Pancreas (tissue), 10 donors: ENCODE data around the gene PLD4. TPM values are rescaled to one million over a fixed set of nuclear protein-coding genes. Genes with fewer than 3 reads are reported as not detected.
A peak's percentile ranks its signal among the peaks of the same experiment; 100 is the strongest.

ENCODE experiments used
- ATAC-seq, 4 donors: fragments of 200-7000 bp; cut with Tn5 transposase; one replicate each; pipeline versions ENCODE4 v1.8.0 to v1.9.1; 2020; ENCODE audit warnings: mild to moderate bottlenecking in 4 of 4, moderate library complexity in 4 of 4
- DNase-seq, 6 donors: peaks; one replicate each; pipeline ENCODE4 v3.0.0-alpha.2; 2020
- FAIRE-seq: peaks from 2 replicates; lab custom pipeline; 2012; peaks lifted over from hg19 to GRCh38; lab: Jason Lieb, UNC
- H3K27ac ChIP-seq, 4 donors: fragments of 200-600 bp; sonication (generic); 1 replicate in 3 of 4; 2 replicates in 1 of 4; pipeline versions ENCODE4 v1.5.0 to v1.8.0; 2020
- H3K27me3 ChIP-seq, 4 donors: fragments of 200-600 bp; one replicate each; pipeline ENCODE4 v1.8.0; 2021
- H3K36me3 ChIP-seq, 3 donors: fragments of 200-600 bp; sonication (generic) in 1 of 3; one replicate each; pipeline versions ENCODE4 v1.5.0 to v1.8.0; 2020 to 2021
- H3K4me1 ChIP-seq, 3 donors: fragments of 200-600 bp; one replicate each; pipeline ENCODE4 v1.8.0; 2021
- H3K4me3 ChIP-seq, 4 donors: fragments of 200-600 bp; sonication (generic) in 2 of 4; one replicate each; pipeline versions ENCODE4 v1.5.0 to v1.8.0; 2020 to 2021
- H3K9me3 ChIP-seq, 4 donors: fragments of 200-600 bp; one replicate each; pipeline ENCODE4 v1.8.0; 2021
- CTCF ChIP-seq, 4 donors: fragments of 200-600 bp; sonication (generic) in 3 of 4; IDR thresholded peaks; one replicate each; pipeline versions ENCODE4 v1.5.0 to v1.8.0; 2021; ENCODE audit warnings: antibody characterized with exemption in 4 of 4
- WGBS, 2 donors: extraction: QIAGEN DNeasy Blood & Tissue Kit; methylation state at CpG; one replicate each; pipeline ENCODE4 v1.1.7; 2013; 5-methylcytosine and 5-hydroxymethylcytosine counted together
- intact Hi-C, 3 donors: fragments of 100-400 bp; cut with DNase I; formaldehyde crosslinking; loops; one replicate each; pipeline versions ENCODE4 v1.11.1 to v1.14.2; 2022
- polyA plus RNA-seq, 2 donors: library from polyadenylated mRNA; stranded (reverse); fragments of 200-250 nt; gene quantifications; one replicate each; pipeline ENCODE4 v1.2.3, GENCODE V29; 2013
- total RNA-seq, 6 donors: library from RNA; stranded (reverse); fragmentation: NEBNext Ultra II Directional in 4 of 6; extraction: Animal tissue kit (Norgen Biotek cat#: 25700) in 4 of 6; gene quantifications; one replicate each; pipeline versions ENCODE4 v1.2.1 to v1.2.4, GENCODE V29; 2021 to 2023
- donor health status: healthy with polysubstance abuse.
- donor health status: DM: no; HTN: no; CAD: no; lungs with moderate emphysema.
- donor health status: DM: no; HTN: no; CAD: no.
- donor health status: control.
- donor health status: control.
- donor health status: Bipolar disorder and iron deficiency.
- donor health status: DM: yes; HTN: yes; CAD: no.
- donor health status: DM: no; HTN: no; CAD: no.
- donor health status: DM: no; HTN: no; CAD: no.
- donor health status: DM: yes; HTN: yes; CAD: no.

The PLD4 gene
- total and polyA plus RNA-seq, 8 donors, result 0.19 to 12.5 (median 0.52) TPM

DNA sequence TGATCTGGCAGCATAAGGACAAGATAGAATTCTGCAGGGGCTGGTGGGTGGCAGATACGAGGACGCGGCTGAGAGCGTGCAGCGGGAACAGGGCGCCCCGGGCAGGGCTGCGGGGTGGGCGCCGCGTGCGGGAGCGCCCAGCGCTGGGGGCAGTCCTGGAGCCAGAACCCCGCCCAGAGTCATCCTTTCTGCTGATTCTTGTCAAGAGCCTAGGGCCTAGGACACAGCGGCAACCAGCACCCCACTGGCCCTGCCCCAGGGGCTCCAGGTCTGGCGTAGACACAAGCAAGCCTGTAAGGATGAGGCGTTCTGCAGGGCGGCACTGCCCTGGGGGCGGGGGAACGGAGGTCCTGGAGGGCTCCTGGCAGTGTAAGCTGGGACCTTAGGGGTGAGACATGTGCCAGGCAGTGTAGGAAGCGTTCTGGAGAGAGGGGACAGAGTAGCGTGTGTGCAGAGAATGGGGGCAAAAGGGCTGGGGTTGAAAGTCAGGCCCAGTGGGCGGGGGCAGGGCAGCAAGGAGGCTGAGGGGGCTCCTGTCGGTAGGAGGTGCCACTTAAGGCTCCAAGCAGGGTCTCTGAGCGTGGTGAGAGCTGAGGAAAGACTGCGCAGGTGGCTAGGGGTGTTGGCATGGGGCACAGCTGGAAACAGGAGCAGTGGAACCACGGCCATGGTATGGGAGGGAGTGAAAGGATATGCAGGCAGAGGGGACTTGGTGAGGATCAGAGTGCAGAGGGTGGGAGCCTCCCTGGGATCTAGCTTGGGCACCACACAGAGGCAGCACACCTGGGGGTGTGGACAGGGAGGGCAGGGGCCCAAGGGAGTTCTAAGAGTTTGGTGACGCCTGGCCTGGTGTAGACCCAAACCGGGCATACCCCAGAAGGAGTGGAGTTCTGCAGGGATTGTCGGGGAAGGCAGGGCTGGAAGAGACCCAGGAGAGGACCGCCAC, 54.3 kb downstream of the PLD4 start:
- Histone ChIP-seq H3K9me3 (no peaks in the 10 kb centered on the region), H3K4me1 (peaks cover 8 to 37% (median 9%) of the 10 kb centered on the region in 3 donors), H3K36me3 (no peaks in the 10 kb centered on the region), H3K27ac (peak overlapping the region in 2 of 4 donors; percentile 54 to 73), H3K27me3 (no peaks in the 10 kb centered on the region), H3K4me3 (peak overlapping the region in 1 of 4 donors; percentile 57)
- ATAC-seq, result no peak
- no peak for FAIRE-seq
- peak in 4 of 6 donors; percentile 17 to 80 (median 45) for DNase-seq
- 74 to 77% methylated on average over 32 of the region's 32 CpGs for WGBS, 2 donors
- intact Hi-C loops, result loop anchor here in 1 of 3 donors (5.0 kb wide), 1 partner anchor 68 kb away; no protein-coding TSS in a partner anchor
- TF ChIP-seq CTCF (IDR thresholded peaks at IDR 0.05), result no peak

GRCh38 chr14:104979758-104980610, 55.3 kb downstream of the PLD4 start:
- H3K9me3 ChIP-seq, result no peaks in the 10 kb centered on the region
- no peaks in the 10 kb centered on the region for H3K36me3 ChIP-seq
- DNase-seq (peak; percentile 84 to 93 (median 90)), FAIRE-seq (no peak), ATAC-seq (peak; percentile 54 to 83 (median 72))
- intact Hi-C loops, result loop anchor here in 1 of 3 donors (5.0 kb wide), 1 partner anchor 67 kb away; no protein-coding TSS in a partner anchor
- H3K4me1 ChIP-seq, result peaks cover 0 to 33% (median 4%) of the 10 kb centered on the region in 3 donors
- H3K4me3 ChIP-seq, result no peak overlapping the region
- H3K27me3 ChIP-seq, result no peaks in the 10 kb centered on the region
- TF ChIP-seq CTCF (IDR thresholded peaks at IDR 0.05), result no peak
- WGBS, 2 donors, result 31 to 36% methylated on average over 19 of the region's 19 CpGs
- peak overlapping the region in 2 of 4 donors; percentile 54 to 73 for H3K27ac ChIP-seq

DNA sequence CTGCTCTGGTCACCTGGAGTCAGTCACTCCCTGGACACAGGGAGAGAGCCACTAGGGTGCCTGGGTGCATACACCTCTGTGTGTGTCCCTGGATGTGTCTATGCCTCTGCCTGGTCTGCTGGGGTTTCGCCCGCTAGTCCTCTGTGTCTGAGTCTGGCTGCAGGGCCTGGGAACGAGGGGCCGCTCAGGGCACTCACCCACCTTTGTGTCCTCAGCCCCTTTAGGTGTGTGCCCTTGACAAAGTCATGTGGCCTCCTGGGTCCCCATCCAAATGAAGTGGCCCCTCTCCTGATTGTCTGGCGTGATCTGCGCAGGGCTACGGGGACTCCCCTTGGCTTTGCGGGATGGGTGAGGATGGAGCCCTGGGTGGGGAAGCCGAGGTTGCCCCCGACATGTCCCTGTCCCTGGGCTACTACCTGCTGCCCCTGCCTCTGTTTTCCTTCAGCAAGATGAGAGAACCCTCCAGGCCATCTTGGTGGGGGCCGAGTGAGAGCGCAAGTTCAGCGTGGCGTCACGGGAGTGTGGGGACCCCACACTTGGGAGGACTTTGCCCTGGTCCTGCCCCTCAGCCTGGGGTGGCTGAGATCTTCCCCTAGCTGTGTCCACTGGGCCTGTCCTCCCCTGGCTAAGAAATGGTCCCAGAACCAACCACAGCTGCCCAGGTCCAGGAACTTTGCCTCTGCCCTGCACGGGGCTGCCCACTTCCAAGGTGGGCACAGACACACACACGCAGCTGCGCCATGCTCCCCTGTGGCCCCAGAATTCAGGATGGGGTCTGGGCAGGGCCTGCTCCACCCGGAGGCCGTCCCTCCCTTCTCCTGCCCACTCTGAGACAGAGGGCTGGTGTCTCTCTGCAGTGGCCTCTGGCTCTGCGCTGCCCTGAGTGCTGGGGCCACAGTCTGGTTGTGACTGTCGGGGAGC, 56.2 kb downstream of the PLD4 start:
- Histone ChIP-seq H3K27ac (peak overlapping the region in 2 of 4 donors; percentile 54 to 73), H3K27me3 (no peaks in the 10 kb centered on the region), H3K36me3 (no peaks in the 10 kb centered on the region), H3K4me3 (no peak overlapping the region), H3K9me3 (no peaks in the 10 kb centered on the region), H3K4me1 (peaks cover 0 to 28% (median 4%) of the 10 kb centered on the region in 3 donors)
- TF ChIP-seq CTCF (IDR thresholded peaks at IDR 0.05), result no peak
- DNase-seq, result peak in 4 of 6 donors; percentile 19 to 68 (median 44)
- no peak for ATAC-seq
- intact Hi-C loops, result no loop called here
- WGBS, 2 donors, result 89 to 93% methylated on average over 22 of the region's 22 CpGs
- FAIRE-seq, result no peak
